Activated CD4-positive, alpha-beta T cell treated with anti-CD3 and anti-CD28 coated beads, Interleukin-2, amount 50 U/mL, for 4 hours (primary cell): ENCODE measurements around the gene VTI1B.
"Not testable (repeated sequence)": the region's sequence is repeated elsewhere in the genome, so short reads cannot be mapped to it uniquely, and the experiment has no call there.

ENCODE experiments used
- DNase-seq, 2 experiments: peaks; one replicate each; pipeline ENCODE4 v3.0.0-alpha.2; 2020

Gene VTI1B

GRCh38 chr14:67623114-67623513 lies 51.3 kb downstream of the VTI1B start:
- DNase-seq: no peak

GRCh38 chr14:67622675-67623074 lies 51.8 kb downstream of the VTI1B start:
- DNase-seq: no peak

GRCh38 chr14:67620217-67620785 lies 54.1 kb downstream of the VTI1B start:
- DNase-seq: no peak

- DNase-seq: peak; percentile 96 to 97
Observed at GRCh38 chr14:67619446-67620216, 54.8 kb downstream of the VTI1B start, which contains the start of gene ARG2. Gene ARG2, plus strand, starts transcription at chr14:67619920. Its CDS starts 58 bp downstream, at chr14:67619978.

- no peak for DNase-seq
Observed at GRCh38 chr14:67618617-67619063, 55.8 kb downstream of the VTI1B start.

GRCh38 chr14:67610491-67610890 lies 63.9 kb downstream of the VTI1B start:
- no peak for DNase-seq

GRCh38 chr14:67609642-67610310 lies 64.7 kb downstream of the VTI1B start:
- no peak for DNase-seq

GRCh38 chr14:67607646-67608045 lies 66.8 kb downstream of the VTI1B start:
- no peak for DNase-seq

- DNase-seq: no peak
Observed at GRCh38 chr14:67602995-67603545, 71.4 kb downstream of the VTI1B start.

GRCh38 chr14:67602076-67602475 lies 72.4 kb downstream of the VTI1B start:
- DNase-seq: no peak

- DNase-seq: not testable (repeated sequence)
Observed at GRCh38 chr14:67600562-67600974, 73.9 kb downstream of the VTI1B start.

- DNase-seq: peak; percentile 90 to 93
Observed at GRCh38 chr14:67599698-67600561, 74.5 kb downstream of the VTI1B start, which contains the start of gene PIGH. Gene PIGH, minus strand, starts transcription at chr14:67600268. Its CDS starts 65 bp downstream, at chr14:67600203.
